Thoracic aorta (tissue), 2 donors: ENCODE data around the gene SMARCAL1. TPM values are rescaled to one million over a fixed set of nuclear protein-coding genes. Genes with fewer than 3 reads are reported as not detected.
"Not testable (repeated sequence)": the region's sequence is repeated elsewhere in the genome, so short reads cannot be mapped to it uniquely, and the experiment has no call there.

Experiments used
- ATAC-seq: fragments of 150-250 bp; one replicate; pipeline ENCODE4 v1.8.0; 2017; ENCODE audit warnings: low read depth; ENCODE audit not compliant: insufficient number of reproducible peaks, low FRiP score
- DNase-seq: peaks from one replicate; pipeline ENCODE4 v3.0.0-alpha.2; 2020; ENCODE audit warnings: low spot score
- H3K27ac ChIP-seq, 2 donors: fragments of 200-600 bp; sonication (generic); 1 replicate in 1 of 2; 2 replicates in 1 of 2; pipeline ENCODE4 v1.5.1; 2016; ENCODE audit warnings: mild to moderate bottlenecking in 2 of 2, moderate library complexity in 2 of 2
- H3K27me3 ChIP-seq: fragments of 200-600 bp; sonication (generic); replicated peaks from 2 replicates; pipeline ENCODE4 v1.6.0; 2016; ENCODE audit warnings: mild to moderate bottlenecking; ENCODE audit not compliant: insufficient read depth
- H3K36me3 ChIP-seq: fragments of 200-600 bp; sonication (generic); one replicate; pipeline ENCODE4 v1.5.1; 2016
- H3K4me1 ChIP-seq, 2 donors: fragments of 200-600 bp; sonication (generic); 1 replicate in 1 of 2; 2 replicates in 1 of 2; pipeline versions ENCODE4 v1.5.1 to v1.6.0; 2016; ENCODE audit warnings: low read depth in 2 of 2, mild to moderate bottlenecking in 1 of 2; ENCODE audit not compliant: control insufficient read depth in 1 of 2
- H3K4me3 ChIP-seq: fragments of 200-600 bp; sonication (generic); 2 replicates; pipeline ENCODE4 v1.5.1; 2016; ENCODE audit warnings: mild to moderate bottlenecking
- H3K9me3 ChIP-seq: fragments of 200-600 bp; sonication (generic); 2 replicates; pipeline ENCODE4 v1.5.1; 2016
- total RNA-seq, 2 donors: library from RNA; depleted of rRNA; stranded (reverse); fragments of >200 nt; gene quantifications; one replicate each; pipeline versions ENCODE4 v1.1.0 to v1.2.3, GENCODE V29; 2016
- TF ChIP-seq, protein P1 (sequence below): fragments of 200-600 bp; sonication (generic); IDR thresholded peaks from one replicate; pipeline ENCODE4 v1.5.1; 2019; ENCODE audit warnings: antibody characterized with exemption

The SMARCAL1 gene
- total RNA-seq, 2 donors from 2014 or later: 22.1 to 28.4 TPM

- Histone ChIP-seq H3K27ac (no peak overlapping the region), H3K9me3 (no peaks in the 10 kb centered on the region), H3K4me1 (peaks cover 9 to 16% of the 10 kb centered on the region in 2 donors), H3K36me3 (no peaks in the 10 kb centered on the region), H3K4me3 (no peak overlapping the region), H3K27me3 (no peaks in the 10 kb centered on the region)
- DNase-seq: no peak
- TF ChIP-seq, protein P1, sequence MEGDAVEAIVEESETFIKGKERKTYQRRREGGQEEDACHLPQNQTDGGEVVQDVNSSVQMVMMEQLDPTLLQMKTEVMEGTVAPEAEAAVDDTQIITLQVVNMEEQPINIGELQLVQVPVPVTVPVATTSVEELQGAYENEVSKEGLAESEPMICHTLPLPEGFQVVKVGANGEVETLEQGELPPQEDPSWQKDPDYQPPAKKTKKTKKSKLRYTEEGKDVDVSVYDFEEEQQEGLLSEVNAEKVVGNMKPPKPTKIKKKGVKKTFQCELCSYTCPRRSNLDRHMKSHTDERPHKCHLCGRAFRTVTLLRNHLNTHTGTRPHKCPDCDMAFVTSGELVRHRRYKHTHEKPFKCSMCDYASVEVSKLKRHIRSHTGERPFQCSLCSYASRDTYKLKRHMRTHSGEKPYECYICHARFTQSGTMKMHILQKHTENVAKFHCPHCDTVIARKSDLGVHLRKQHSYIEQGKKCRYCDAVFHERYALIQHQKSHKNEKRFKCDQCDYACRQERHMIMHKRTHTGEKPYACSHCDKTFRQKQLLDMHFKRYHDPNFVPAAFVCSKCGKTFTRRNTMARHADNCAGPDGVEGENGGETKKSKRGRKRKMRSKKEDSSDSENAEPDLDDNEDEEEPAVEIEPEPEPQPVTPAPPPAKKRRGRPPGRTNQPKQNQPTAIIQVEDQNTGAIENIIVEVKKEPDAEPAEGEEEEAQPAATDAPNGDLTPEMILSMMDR: no peak
- ATAC-seq: no peak
Measured at GRCh38 chr2:216373896-216374295, 38.4 kb upstream of the SMARCAL1 start.

DNA sequence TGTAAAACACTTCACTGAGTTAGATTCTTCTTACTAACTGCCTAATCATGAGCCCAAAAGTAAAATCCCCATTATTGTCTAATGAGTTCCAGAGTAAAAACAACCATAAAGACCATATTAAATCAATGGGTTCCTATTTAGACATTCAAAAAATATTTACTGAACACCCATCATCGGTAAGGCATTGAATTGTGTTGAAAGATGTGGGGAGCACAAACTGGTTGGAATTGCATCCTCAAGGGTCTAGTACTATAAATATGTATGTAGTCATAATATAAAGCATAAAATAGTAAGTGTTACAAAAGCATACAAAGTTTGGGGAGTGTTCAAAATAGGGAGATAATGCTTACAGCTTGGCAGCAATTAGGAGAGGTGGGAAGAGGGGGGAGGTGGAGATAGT lies 37.0 kb upstream of the SMARCAL1 start:
- TF ChIP-seq, protein P1: no peak
- Histone ChIP-seq H3K36me3 (no peaks in the 10 kb centered on the region), H3K4me1 (peaks cover 9 to 16% of the 10 kb centered on the region in 2 donors), H3K27ac (no peak overlapping the region), H3K9me3 (no peaks in the 10 kb centered on the region), H3K4me3 (no peak overlapping the region), H3K27me3 (no peaks in the 10 kb centered on the region)
- DNase-seq: no peak
- no peak for ATAC-seq

DNA sequence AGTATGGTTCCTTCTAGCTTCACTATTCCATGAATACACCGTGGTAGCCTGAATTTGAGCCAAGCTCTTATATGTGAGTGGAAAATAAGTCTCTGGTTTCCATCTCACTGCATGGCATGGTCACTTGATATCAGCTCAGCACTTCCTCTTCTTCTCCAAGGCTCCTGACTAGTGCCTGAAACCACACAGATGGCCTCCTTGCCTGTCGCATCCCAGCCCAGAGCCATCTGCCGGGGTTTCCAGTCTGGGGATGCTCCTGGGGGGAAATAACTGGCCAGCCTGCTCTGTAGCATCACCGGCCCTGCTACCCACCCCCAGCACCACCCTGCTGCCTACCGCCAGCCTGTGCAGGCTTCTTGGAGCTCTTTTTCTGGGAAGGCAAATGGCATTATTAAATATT lies 32.3 kb upstream of the SMARCAL1 start:
- Histone ChIP-seq H3K4me1 (no peaks in the 10 kb centered on the region), H3K27me3 (no peaks in the 10 kb centered on the region), H3K27ac (no peak overlapping the region), H3K9me3 (no peaks in the 10 kb centered on the region), H3K4me3 (no peak overlapping the region), H3K36me3 (no peaks in the 10 kb centered on the region)
- no peak for ATAC-seq
- TF ChIP-seq, protein P1: no peak
- DNase-seq: no peak

DNA sequence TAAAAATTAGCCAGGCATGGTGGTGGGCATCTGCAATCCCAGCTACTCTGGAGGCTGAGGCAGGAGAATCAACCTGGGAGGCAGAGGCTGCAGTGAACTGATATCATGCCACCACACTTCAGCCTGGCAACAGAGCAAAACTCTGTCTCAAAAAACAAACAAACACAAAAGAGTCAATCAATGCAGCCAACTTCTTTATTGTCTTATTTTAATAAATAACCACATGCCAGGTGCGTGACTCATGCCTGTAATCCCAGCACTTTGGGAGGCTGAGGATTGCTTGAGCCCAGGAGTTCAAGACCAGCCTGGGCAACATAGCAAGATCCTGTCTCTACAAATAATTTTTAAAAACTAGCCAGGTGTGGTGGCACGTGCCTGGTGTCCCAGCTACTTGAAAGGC lies 27.9 kb upstream of the SMARCAL1 start:
- not testable (repeated sequence) for H3K9me3 ChIP-seq, H3K36me3 ChIP-seq, ATAC-seq, H3K27ac ChIP-seq, H3K27me3 ChIP-seq, H3K4me1 ChIP-seq, DNase-seq, H3K4me3 ChIP-seq

GRCh38 chr2:216385478-216385877 lies 26.8 kb upstream of the SMARCAL1 start:
- DNase-seq: no peak
- H3K36me3 ChIP-seq: no peaks in the 10 kb centered on the region
- H3K27ac ChIP-seq: no peak overlapping the region
- no peaks in the 10 kb centered on the region for H3K4me1 ChIP-seq
- no peak for ATAC-seq
- no peak overlapping the region for H3K4me3 ChIP-seq
- no peaks in the 10 kb centered on the region for H3K9me3 ChIP-seq
- no peaks in the 10 kb centered on the region for H3K27me3 ChIP-seq
- TF ChIP-seq, protein P1: no peak

DNA sequence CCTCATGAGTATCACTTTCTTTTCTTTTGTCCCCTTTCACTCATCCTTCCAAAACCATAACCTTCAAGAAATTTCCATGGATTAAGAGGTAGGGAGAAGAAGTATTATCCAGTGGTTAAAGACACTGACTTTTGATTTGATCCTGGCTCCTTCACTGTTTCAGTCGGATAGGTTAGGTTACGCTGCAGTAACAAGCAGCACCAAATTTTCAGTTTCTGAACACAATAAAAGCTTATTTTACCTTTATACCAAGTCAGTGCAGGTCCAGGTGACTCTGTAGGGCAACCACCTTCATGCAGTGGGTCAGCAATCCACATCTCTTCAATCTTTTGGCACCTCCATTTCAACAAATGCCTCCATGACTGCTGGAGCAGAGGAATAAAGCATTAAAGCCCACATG lies 25.0 kb upstream of the SMARCAL1 start:
- ATAC-seq (no peak), DNase-seq (no peak)
- Histone ChIP-seq H3K9me3 (no peaks in the 10 kb centered on the region), H3K4me1 (no peaks in the 10 kb centered on the region), H3K27me3 (no peaks in the 10 kb centered on the region), H3K36me3 (no peaks in the 10 kb centered on the region), H3K27ac (no peak overlapping the region), H3K4me3 (no peak overlapping the region)
- TF ChIP-seq, protein P1: no peak
